ENCODE measurements around the gene OPCML.

DNA sequence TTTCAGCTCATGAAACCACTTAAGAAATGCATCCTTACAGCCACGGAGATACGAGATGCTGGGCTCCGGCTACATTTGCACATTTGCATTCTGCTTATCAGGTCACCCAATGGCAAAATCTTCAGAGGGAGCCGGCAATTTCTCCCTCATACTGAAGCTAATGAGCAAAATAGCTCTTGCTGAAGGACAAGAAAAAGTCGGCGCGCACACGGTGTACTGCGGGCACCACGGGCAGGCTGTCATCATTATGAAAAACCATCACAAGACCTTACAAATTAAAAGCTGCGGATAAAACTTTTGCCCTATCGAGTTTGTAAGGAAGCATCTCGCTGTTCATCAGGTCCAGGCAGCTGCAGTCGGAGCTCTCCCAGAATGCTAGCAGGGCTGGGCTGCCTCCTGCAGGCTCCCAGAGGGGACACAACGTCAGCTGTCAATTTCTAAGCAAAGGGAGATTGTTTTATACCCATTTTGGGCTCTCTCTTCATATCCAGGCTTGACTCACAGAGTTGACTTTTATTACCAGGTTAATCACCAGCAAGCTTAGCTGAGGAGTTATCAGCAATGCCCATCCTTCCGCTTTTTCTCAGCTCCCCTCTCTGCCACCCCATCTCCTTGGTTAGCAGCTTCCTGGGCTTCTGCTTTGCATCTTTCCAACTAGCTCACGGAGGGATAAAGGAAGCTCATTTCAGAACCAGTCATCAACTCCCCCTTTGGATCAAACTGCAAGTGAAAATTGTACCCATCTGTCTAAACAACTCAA lies 375.1 kb downstream of the OPCML start:
- TF ChIP-seq, protein P1, sequence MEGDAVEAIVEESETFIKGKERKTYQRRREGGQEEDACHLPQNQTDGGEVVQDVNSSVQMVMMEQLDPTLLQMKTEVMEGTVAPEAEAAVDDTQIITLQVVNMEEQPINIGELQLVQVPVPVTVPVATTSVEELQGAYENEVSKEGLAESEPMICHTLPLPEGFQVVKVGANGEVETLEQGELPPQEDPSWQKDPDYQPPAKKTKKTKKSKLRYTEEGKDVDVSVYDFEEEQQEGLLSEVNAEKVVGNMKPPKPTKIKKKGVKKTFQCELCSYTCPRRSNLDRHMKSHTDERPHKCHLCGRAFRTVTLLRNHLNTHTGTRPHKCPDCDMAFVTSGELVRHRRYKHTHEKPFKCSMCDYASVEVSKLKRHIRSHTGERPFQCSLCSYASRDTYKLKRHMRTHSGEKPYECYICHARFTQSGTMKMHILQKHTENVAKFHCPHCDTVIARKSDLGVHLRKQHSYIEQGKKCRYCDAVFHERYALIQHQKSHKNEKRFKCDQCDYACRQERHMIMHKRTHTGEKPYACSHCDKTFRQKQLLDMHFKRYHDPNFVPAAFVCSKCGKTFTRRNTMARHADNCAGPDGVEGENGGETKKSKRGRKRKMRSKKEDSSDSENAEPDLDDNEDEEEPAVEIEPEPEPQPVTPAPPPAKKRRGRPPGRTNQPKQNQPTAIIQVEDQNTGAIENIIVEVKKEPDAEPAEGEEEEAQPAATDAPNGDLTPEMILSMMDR (IDR thresholded peaks at IDR 0.05; ENCODE audit: insufficient read depth, low read length): no peak
- TF ChIP-seq GABPA (IDR thresholded peaks at IDR 0.05; ENCODE audit: low read depth): no peak
- TF ChIP-seq SPI1 (IDR thresholded peaks at IDR 0.05; ENCODE audit: borderline replicate concordance, low read depth): no peak

Measured in HL-60 (cell line).